Endothelial cell of umbilical vein (primary cell): ENCODE results near the gene ROPN1L.

ENCODE experiments used
- EZH2 ChIP-seq: IDR thresholded peaks from 2 replicates; pipeline ENCODE4 v1.6.1; 2012; ENCODE audit warnings: borderline replicate concordance, low read depth, mild to moderate bottlenecking, moderate library complexity, low read length, inconsistent platforms; ENCODE audit not compliant: severe bottlenecking
- JUN ChIP-seq: IDR thresholded peaks from 2 replicates; pipeline ENCODE4 v1.6.1; 2011; ENCODE audit warnings: borderline replicate concordance, low read depth; ENCODE audit not compliant: insufficient read length, insufficient read depth
- MYC ChIP-seq: IDR thresholded peaks from one replicate; pipeline ENCODE4 v1.6.1; 2011; ENCODE audit warnings: mild to moderate bottlenecking, low read depth, low read length
- POLR2A ChIP-seq: IDR thresholded peaks from 2 replicates; pipeline ENCODE4 v1.6.1; 2012; ENCODE audit warnings: low read depth, mild to moderate bottlenecking, control low read depth, low read length
- POLR2AphosphoS5 ChIP-seq: IDR thresholded peaks from 2 replicates; pipeline ENCODE4 v1.6.1; 2012; ENCODE audit warnings: low read depth, mild to moderate bottlenecking, control low read depth, low read length, moderate library complexity; ENCODE audit not compliant: insufficient read depth
- TF ChIP-seq, protein P1 (sequence below), 2 donors: IDR thresholded peaks; 1 replicate in 1 of 2; 2 replicates in 1 of 2; pipeline ENCODE4 v1.5.1; 2011; ENCODE audit warnings: low read length in 2 of 2, mild to moderate bottlenecking in 2 of 2, moderate library complexity in 2 of 2, control low read depth in 1 of 2, inconsistent platforms in 1 of 2, low read depth in 1 of 2; ENCODE audit not compliant: insufficient read depth in 1 of 2; ENCODE audit errors: extremely low read depth in 1 of 2

DNA sequence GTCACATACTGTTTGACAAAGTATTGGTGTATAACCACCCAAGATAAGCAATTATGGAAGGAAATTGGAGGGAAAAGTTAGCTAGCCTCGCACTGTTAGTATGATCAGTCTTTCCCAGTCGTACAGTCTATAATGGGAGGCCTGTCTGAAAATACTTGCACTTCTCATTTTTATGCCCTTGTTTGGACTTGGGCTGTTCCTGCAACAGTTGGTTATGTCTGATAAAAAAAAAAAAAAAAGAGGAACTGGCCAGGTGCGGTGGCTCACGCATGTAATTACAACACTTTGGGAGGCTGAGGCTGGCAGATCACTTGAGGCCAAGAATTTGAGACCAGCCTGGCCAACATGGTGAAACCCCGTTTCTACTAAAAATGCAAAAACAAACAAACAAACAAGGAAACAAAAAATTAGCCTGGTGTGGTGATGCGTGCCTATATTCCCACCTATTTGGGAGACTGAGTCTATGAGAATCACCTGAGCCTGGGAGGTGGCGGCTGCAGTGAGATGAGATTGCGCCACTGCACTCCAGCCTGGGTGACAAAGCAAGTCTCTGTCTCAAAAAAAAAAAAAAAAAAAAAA is 63.9 kb downstream of the ROPN1L start:
- TF ChIP-seq EZH2: no peak
- no peak for TF ChIP-seq POLR2AphosphoS5
- TF ChIP-seq, protein P1, sequence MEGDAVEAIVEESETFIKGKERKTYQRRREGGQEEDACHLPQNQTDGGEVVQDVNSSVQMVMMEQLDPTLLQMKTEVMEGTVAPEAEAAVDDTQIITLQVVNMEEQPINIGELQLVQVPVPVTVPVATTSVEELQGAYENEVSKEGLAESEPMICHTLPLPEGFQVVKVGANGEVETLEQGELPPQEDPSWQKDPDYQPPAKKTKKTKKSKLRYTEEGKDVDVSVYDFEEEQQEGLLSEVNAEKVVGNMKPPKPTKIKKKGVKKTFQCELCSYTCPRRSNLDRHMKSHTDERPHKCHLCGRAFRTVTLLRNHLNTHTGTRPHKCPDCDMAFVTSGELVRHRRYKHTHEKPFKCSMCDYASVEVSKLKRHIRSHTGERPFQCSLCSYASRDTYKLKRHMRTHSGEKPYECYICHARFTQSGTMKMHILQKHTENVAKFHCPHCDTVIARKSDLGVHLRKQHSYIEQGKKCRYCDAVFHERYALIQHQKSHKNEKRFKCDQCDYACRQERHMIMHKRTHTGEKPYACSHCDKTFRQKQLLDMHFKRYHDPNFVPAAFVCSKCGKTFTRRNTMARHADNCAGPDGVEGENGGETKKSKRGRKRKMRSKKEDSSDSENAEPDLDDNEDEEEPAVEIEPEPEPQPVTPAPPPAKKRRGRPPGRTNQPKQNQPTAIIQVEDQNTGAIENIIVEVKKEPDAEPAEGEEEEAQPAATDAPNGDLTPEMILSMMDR (IDR thresholded peaks at IDR 0.05; ENCODE audit: extremely low read depth in 1 of 2, insufficient read depth in 1 of 2, low read depth in 1 of 2, low read length in 2 of 2): no peak
- no peak for TF ChIP-seq POLR2A
- no peak for TF ChIP-seq MYC
- no peak for TF ChIP-seq JUN
